Measurements from ENCODE around the gene PRDM16.

GRCh38 chr1:3053986-3054385, 15.0 kb upstream of the PRDM16 start:
- TF ChIP-seq CTCF (IDR thresholded peaks at IDR 0.05) (no peak), POLR2A (IDR thresholded peaks at IDR 0.05) (no peak)
